GM19463 (cell line): ENCODE measurements around the gene MAPK14.

Source experiments
- ATAC-seq: cut with Tn5 transposase; IDR thresholded peaks from one replicate; pipeline ENCODE4 v1.9.1; 2021; ENCODE audit warnings: mild to moderate bottlenecking, moderate library complexity; ENCODE audit not compliant: unreplicated experiment

Gene MAPK14

GRCh38 chr6:36035225-36035624, 7.6 kb downstream of the MAPK14 start:
- no peak for ATAC-seq

- ATAC-seq = no peak
Observed at GRCh38 chr6:36038120-36038876, 10.7 kb downstream of the MAPK14 start.

GRCh38 chr6:36039112-36039511, 11.5 kb downstream of the MAPK14 start:
- ATAC-seq = no peak

GRCh38 chr6:36040958-36041357, 13.3 kb downstream of the MAPK14 start:
- no peak for ATAC-seq

GRCh38 chr6:36042618-36043260, 15.1 kb downstream of the MAPK14 start:
- no peak for ATAC-seq

- ATAC-seq = no peak
Observed at GRCh38 chr6:36049582-36049981, 22.0 kb downstream of the MAPK14 start.

- no peak for ATAC-seq
Observed at GRCh38 chr6:36050305-36050704, 22.7 kb downstream of the MAPK14 start.

- ATAC-seq = no peak
Observed at GRCh38 chr6:36050947-36051710, 23.5 kb downstream of the MAPK14 start.

GRCh38 chr6:36052097-36052496, 24.5 kb downstream of the MAPK14 start:
- no peak for ATAC-seq

GRCh38 chr6:36053878-36054277, 26.3 kb downstream of the MAPK14 start:
- ATAC-seq = no peak

GRCh38 chr6:36054415-36054814, 26.8 kb downstream of the MAPK14 start:
- no peak for ATAC-seq

- ATAC-seq = no peak
Observed at GRCh38 chr6:36054956-36055355, 27.3 kb downstream of the MAPK14 start.

GRCh38 chr6:36056178-36056577, 28.6 kb downstream of the MAPK14 start:
- ATAC-seq = no peak

GRCh38 chr6:36061236-36061635, 33.6 kb downstream of the MAPK14 start:
- no peak for ATAC-seq

GRCh38 chr6:36062247-36062646, 34.6 kb downstream of the MAPK14 start:
- ATAC-seq = no peak

GRCh38 chr6:36063318-36064060, 35.9 kb downstream of the MAPK14 start:
- no peak for ATAC-seq

GRCh38 chr6:36064770-36065396, 37.3 kb downstream of the MAPK14 start:
- no peak for ATAC-seq

- no peak for ATAC-seq
Observed at GRCh38 chr6:36065916-36066315, 38.3 kb downstream of the MAPK14 start.

GRCh38 chr6:36066817-36067216, 39.2 kb downstream of the MAPK14 start:
- no peak for ATAC-seq

- no peak for ATAC-seq
Observed at GRCh38 chr6:36067374-36068011, 39.9 kb downstream of the MAPK14 start.
